Kidney tubule cell (primary cell): ENCODE data around the gene UBR4.
A peak's percentile ranks its signal among the peaks of the same experiment; 100 is the strongest.
"Not testable (repeated sequence)": the region's sequence is repeated elsewhere in the genome, so short reads cannot be mapped to it uniquely, and the experiment has no call there.

ENCODE experiments used
- DNase-seq: peaks from one replicate; pipeline ENCODE4 v3.0.0-alpha.2; 2018; ENCODE audit warnings: low spot score

Gene UBR4

GRCh38 chr1:19190468-19190867 is 19.6 kb downstream of the UBR4 start:
- no peak for DNase-seq

GRCh38 chr1:19189270-19189669 is 20.8 kb downstream of the UBR4 start:
- no peak for DNase-seq

- DNase-seq: no peak
Measured at GRCh38 chr1:19187852-19188251, 22.2 kb downstream of the UBR4 start.

- no peak for DNase-seq
Measured at GRCh38 chr1:19186001-19186400, 24.1 kb downstream of the UBR4 start.

- DNase-seq: no peak
Measured at GRCh38 chr1:19182223-19182622, 27.8 kb downstream of the UBR4 start.

GRCh38 chr1:19180265-19180657 is 29.8 kb downstream of the UBR4 start:
- not testable (repeated sequence) for DNase-seq

- peak; percentile 17 for DNase-seq
Measured at GRCh38 chr1:19179597-19180264, 30.3 kb downstream of the UBR4 start.

GRCh38 chr1:19178734-19179398 is 31.2 kb downstream of the UBR4 start:
- DNase-seq: no peak

- no peak for DNase-seq
Measured at GRCh38 chr1:19177811-19178210, 32.3 kb downstream of the UBR4 start.

- DNase-seq: peak; percentile 5
Measured at GRCh38 chr1:19169642-19170041, 40.4 kb downstream of the UBR4 start.

- no peak for DNase-seq
Measured at GRCh38 chr1:19167140-19167539, 42.9 kb downstream of the UBR4 start.

GRCh38 chr1:19166066-19166465 is 44.0 kb downstream of the UBR4 start:
- peak; percentile 2 for DNase-seq

GRCh38 chr1:19165501-19165900 is 44.6 kb downstream of the UBR4 start:
- DNase-seq: peak; percentile 68

GRCh38 chr1:19164274-19165015 is 45.6 kb downstream of the UBR4 start:
- peak; percentile 25 for DNase-seq

- DNase-seq: peak; percentile 13
Measured at GRCh38 chr1:19163261-19163660, 46.8 kb downstream of the UBR4 start.

GRCh38 chr1:19160831-19161230 is 49.2 kb downstream of the UBR4 start:
- no peak for DNase-seq

- DNase-seq: no peak
Measured at GRCh38 chr1:19157653-19158052, 52.4 kb downstream of the UBR4 start.

GRCh38 chr1:19156676-19157075 is 53.4 kb downstream of the UBR4 start:
- DNase-seq: peak; percentile 76

- DNase-seq: no peak
Measured at GRCh38 chr1:19154876-19155275, 55.2 kb downstream of the UBR4 start.

- DNase-seq: no peak
Measured at GRCh38 chr1:19153169-19153568, 56.9 kb downstream of the UBR4 start.

- DNase-seq: no peak
Measured at GRCh38 chr1:19151537-19151936, 58.5 kb downstream of the UBR4 start.

- no peak for DNase-seq
Measured at GRCh38 chr1:19149736-19150135, 60.3 kb downstream of the UBR4 start.

- no peak for DNase-seq
Measured at GRCh38 chr1:19140465-19140864, 69.6 kb downstream of the UBR4 start.
